ENCODE results near the gene ZCCHC2. TPM values are rescaled to one million over a fixed set of nuclear protein-coding genes. Genes with fewer than 3 reads are reported as not detected.

ZCCHC2 gene
- total and polyA plus RNA-seq, 2 of the 13 experiments (the other 11 are each of a cell fraction or from before 2014, with no cell fraction given): 62.5 to 76.1 TPM

- Histone ChIP-seq H3K27me3 (ENCODE audit: control insufficient read depth in 1 of 2, insufficient read depth in 2 of 2, low read length in 2 of 2) (no peaks in the 10 kb centered on the region), H4K20me1 (ENCODE audit: insufficient read depth, low read length) (no peaks in the 10 kb centered on the region), H3K4me2 (ENCODE audit: low read depth, low read length) (peak overlapping the region; percentile 5; the same call in 1 of the 2 replicates), H3K9ac (ENCODE audit: insufficient read depth, low read depth, low read length) (no peak overlapping the region), H2AFZ (ENCODE audit: low read length) (no peak overlapping the region), H3K27ac (ENCODE audit: extremely low read length, insufficient read depth, low read length) (peak overlapping the region; percentile 47), H3K4me3 (replicated peaks in 1 of 3; ENCODE audit: insufficient read depth in 1 of 3, low read depth in 2 of 3, low read length in 3 of 3) (no peak overlapping the region), H3K4me1 (ENCODE audit: insufficient read depth, low read length) (peaks cover 44% of the 10 kb centered on the region), H3K9me3 (ENCODE audit: low read length) (no peaks in the 10 kb centered on the region), H3K79me2 (ENCODE audit: insufficient read depth, low read length) (no peaks in the 10 kb centered on the region), H3K36me3 (replicated peaks in 1 of 2; ENCODE audit: control insufficient read depth in 1 of 2, insufficient read depth in 2 of 2, low read length in 2 of 2) (no peaks in the 10 kb centered on the region)
- DNase-seq (ENCODE audit: low spot score) (no peak), ATAC-seq (peak; percentile 64), FAIRE-seq (no peak)
- in situ Hi-C loops (cut with HindIII; ENCODE audit: extremely low pct_ligation_motif_present, low pct_unique_long_range_greater_than_20kb): no loop called here
- ChIA-PET POLR2A (interaction anchor here (1.6 to 1.8 kb wide), 2 partner anchors 12 to 38 kb away, joined by 4 to 6 read pairs; no protein-coding TSS in a partner anchor), CTCF (ENCODE audit: low intra/inter-chr PET ratio, low total read pairs) (no interaction called here)
- intact Hi-C loops (cut with micrococcal nuclease; ENCODE audit: unreplicated experiment): no loop called here
- TF ChIP-seq PAXIP1 (CRISPR knock-in tag; conservative IDR thresholded peaks at IDR 0.05): peak; percentile 28
- no peak for TF ChIP-seq ZNF614 (CRISPR knock-in tag; IDR thresholded peaks at IDR 0.05; ENCODE audit: borderline replicate concordance)
- 0 out of 2 replicates have a peak, but pooled peaks have one; percentile 4 for TF ChIP-seq MAX (IDR thresholded peaks at IDR 0.05)
- TF ChIP-seq ZNF205 (CRISPR knock-in tag; IDR thresholded peaks at IDR 0.05): peak; percentile 98
- TF ChIP-seq AHDC1 (CRISPR knock-in tag; IDR thresholded peaks at IDR 0.05; ENCODE audit: borderline replicate concordance): 0 out of 2 replicates have a peak, but pooled peaks have one; percentile 11
- no TSS peak for BruUV-seq (replicated peaks)
- WGBS (ENCODE audit: low lambda C conversion rate): 78% methylated on average over 7 of the region's 7 CpGs
These were observed 24.1 kb upstream of the ZCCHC2 start for GRCh38 chr18:62498616-62499262.
